ENCODE measurements around the gene SGCA. TPM values are rescaled to one million over a fixed set of nuclear protein-coding genes. Genes with fewer than 3 reads are reported as not detected.

SGCA gene
- total and polyA plus RNA-seq, 9 of the 15 experiments (the other 6 are each of a cell fraction or from before 2014, with no cell fraction given): not detected

- TF ChIP-seq SP2 (IDR thresholded peaks at IDR 0.05; ENCODE audit: extremely low read depth, low read depth, low read length, poor library complexity, severe bottlenecking) (no peak), SREBF1 (IDR thresholded peaks at IDR 0.05; ENCODE audit: borderline replicate concordance, low read depth, low read length) (no peak), JUND (IDR thresholded peaks at IDR 0.05; ENCODE audit: borderline replicate concordance, low read depth, low read length) (peak; percentile 28; the same call in 1 of the 2 replicates), JUND (tag; IDR thresholded peaks at IDR 0.05; ENCODE audit: borderline replicate concordance, low read depth, low read length) (no peak), RNF2 (IDR thresholded peaks at IDR 0.05) (0 out of 2 replicates have a peak, but pooled peaks have one; percentile 44), ZNF518B (CRISPR knock-in tag; IDR thresholded peaks at IDR 0.05) (no peak), ZFPM2 (CRISPR knock-in tag; IDR thresholded peaks at IDR 0.05) (no peak), CTCF (IDR thresholded peaks at IDR 0.05 in 2 of 3, conservative IDR thresholded peaks at IDR 0.05 in 1 of 3; ENCODE audit: insufficient read depth in 2 of 3, low read depth in 1 of 3, low read length in 3 of 3) (peak; percentile 73 to 97 (median 81)), EP400 (IDR thresholded peaks at IDR 0.05) (no peak), ZBTB7A (IDR thresholded peaks at IDR 0.05; ENCODE audit: borderline replicate concordance, control insufficient read depth, low read depth, low read length) (peak; percentile 25; the same call in 1 of the 2 replicates), TRIM28 (IDR thresholded peaks at IDR 0.05) (no peak), ZNF764 (CRISPR knock-in tag; IDR thresholded peaks at IDR 0.05; ENCODE audit: low read depth) (peak; percentile 87), SIN3A (IDR thresholded peaks at IDR 0.05; ENCODE audit: borderline replicate concordance in 2 of 2, control insufficient read depth in 1 of 2, low read depth in 2 of 2, low read length in 2 of 2) (no peak)
These were observed 48.4 kb upstream of the SGCA start (continued) for GRCh38 chr17:50117202-50118051.
